GF-D8 (cell line): ENCODE results near the gene RBM44.
"Not testable (repeated sequence)": the region's sequence is repeated elsewhere in the genome, so short reads cannot be mapped to it uniquely, and the experiment has no call there.

Experiments
- DNase-seq: peaks from one replicate; lab custom pipeline; 2025; lab: John Stamatoyannopoulos, UW

RBM44 gene

DNA sequence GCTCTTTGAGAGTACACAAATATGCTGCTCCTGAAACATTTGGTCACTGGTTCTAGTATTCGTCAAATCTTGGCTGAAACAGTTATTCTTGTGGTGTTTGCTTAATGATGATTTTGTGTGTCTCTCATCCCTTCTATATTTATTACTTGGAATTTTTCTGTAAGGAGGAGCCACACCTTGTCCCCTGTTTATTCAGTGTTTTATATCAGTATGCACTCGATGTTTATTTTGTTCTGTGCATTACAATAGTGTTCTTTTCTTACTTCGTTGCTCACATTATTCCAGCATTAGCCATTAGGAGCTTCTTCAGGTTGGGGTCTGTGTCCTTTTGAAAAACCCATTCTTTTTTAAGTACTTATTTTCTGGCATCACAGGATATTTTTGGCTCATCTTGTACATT is 55.7 kb downstream of the RBM44 start:
- DNase-seq: no peak

- no peak for DNase-seq
Measured at GRCh38 chr2:237857791-237858190, 59.2 kb downstream of the RBM44 start.

DNA sequence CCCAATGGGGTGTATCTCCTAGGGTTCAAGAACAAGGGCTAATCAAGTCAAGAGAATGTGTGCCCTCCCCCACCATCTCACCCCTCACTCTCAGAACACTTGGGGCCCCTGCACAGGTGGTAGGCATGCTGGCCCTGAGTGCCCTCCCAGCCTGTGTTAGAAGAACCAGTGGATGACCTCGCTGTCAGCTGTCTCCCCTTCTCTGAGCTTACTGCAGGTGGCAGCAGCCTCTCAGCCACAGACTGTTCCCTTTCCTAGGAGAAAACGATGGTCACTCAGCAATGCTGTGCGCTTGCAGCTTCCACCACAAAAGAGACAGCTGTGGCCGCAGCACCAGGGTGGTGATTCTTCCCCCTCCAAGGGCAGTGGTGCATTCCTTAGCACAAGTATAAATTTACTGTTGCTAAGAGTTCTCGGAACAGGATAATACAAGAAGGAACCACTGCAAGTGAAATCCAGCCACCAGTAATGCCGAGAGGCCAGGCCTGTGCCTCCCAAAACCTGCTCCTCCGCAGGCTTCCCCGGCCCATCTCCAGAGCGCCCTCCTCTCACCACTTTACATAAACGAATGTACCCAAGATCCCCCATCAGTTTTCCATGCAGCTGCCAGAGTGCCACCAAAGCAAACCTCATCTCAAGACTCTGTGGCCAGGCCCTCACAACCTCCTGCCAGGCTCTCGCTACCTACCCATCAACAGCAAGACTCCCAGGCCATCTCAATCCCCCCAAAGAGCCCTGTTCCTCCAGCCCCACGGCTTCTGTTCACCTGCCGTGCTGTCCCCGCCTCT is 59.9 kb downstream of the RBM44 start:
- DNase-seq: peak; percentile 12

DNA sequence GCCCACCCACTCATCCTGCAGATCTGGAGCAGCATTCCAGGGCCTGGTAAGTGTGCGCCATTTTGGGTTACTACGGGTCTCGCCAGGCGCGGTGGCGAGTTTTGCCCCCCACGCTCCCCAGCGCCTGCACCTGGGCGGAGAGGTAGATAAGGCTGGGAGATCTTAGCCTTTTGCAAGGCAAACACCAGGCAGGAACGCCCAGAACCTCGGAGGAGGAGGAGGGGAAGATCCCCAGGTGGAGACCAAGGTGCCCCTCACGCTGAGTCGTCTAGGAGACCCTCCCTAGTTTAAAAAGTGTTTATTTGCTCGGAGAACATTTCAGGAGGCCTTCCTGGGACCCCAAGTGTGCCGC is 60.5 kb downstream of the RBM44 start:
- no peak for DNase-seq

- DNase-seq: no peak
Measured at GRCh38 chr2:237859533-237860272, 61.1 kb downstream of the RBM44 start, which contains the start of gene RAMP1. RAMP1 (plus strand) TSS chr2:237859623; CDS start chr2:237859676, 53 bp downstream.

DNA sequence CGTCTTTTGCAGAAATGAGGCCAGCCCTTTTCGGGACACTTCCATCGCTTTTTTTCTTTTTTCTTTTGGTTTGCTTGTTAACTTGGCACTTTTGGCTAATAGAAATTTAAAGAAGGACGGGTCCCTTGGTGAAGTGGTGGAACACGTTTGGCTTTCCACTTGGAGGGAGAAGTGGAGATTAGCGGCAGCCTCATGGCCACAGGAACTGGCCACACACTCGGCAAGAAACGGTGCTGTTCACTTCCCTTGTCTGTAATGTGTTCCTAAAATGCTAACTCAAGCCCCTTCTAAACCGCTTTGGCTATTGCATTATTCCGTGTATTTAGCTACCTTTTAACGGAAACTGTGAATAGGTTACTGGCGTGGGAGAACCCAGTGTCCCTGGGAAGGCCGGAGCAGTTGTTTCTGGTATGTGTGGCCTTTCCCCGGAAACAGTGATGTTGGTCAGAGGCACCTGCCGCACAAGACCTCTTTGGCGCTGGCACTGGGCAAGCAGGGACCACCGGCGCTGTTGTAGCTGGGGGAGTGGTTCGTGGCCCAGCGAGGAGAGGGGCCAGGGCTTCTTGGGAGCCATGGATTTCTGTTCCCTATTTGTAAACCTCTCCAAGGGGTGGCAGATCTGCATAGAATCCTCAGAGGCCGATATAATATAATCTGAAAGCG is 61.8 kb downstream of the RBM44 start:
- DNase-seq: no peak

- DNase-seq: no peak
Measured at GRCh38 chr2:237861875-237862527, 63.4 kb downstream of the RBM44 start.

GRCh38 chr2:237862528-237862895 is 63.9 kb downstream of the RBM44 start:
- DNase-seq: no peak

- DNase-seq: no peak
Measured at GRCh38 chr2:237863102-237863511, 64.5 kb downstream of the RBM44 start.

- no peak for DNase-seq
Measured at GRCh38 chr2:237863689-237864443, 65.3 kb downstream of the RBM44 start.

DNA sequence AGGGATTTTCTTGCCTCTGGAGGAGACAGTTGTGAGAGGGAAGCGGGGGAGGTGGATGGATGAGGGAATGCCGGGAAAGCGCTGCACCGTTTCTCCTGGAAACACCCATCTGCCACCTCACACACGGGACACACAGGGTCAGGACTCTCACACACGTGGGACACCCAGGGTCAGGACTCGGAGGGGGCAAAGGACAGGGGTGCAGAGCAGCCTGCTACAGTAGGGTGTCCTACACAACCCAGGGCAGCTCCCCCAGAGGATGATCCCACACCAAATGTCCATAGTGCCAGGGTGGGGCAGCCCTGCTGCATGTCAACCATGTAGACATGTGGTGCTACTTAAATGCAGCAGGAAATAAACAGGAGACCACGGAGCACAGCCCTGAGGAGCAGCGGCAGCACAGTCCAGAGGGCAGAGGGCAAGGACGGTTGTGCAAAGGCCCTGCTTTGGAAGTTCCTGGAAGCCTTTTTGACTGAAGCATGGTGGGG is 65.9 kb downstream of the RBM44 start:
- no peak for DNase-seq

DNA sequence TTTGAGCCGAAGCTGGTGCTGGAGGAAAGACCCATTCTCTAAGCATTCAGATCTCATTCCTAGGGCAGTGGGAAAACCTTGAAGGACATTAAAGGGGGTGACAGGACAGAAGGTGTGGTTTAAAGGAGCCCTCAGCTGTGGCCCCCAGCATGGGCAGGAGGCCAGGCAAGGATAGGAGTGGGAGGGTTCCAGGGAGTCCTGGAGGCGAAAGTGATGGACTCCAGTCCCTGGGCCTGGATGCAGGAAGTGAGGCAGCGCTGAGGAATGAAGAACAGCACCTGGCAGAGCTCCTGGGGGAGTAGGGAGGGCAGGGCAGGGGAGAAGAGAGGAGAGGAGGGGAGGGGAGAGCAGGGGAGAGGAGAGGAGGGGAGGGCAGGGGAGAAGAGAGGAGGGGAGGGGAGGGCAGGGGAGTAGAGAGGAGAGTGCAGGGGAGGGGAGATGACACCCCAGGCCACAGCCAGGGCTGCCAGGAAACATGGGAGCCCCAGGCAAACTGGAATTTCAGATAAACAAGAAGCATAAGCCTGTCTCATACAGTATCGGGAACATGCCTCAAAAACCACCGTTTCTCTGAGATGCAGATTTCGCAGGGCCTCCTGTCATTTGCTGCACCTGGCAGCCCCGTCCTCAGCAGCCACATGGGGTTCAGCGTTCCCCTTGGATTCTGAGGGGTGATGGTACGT is 66.5 kb downstream of the RBM44 start:
- DNase-seq: no peak

DNA sequence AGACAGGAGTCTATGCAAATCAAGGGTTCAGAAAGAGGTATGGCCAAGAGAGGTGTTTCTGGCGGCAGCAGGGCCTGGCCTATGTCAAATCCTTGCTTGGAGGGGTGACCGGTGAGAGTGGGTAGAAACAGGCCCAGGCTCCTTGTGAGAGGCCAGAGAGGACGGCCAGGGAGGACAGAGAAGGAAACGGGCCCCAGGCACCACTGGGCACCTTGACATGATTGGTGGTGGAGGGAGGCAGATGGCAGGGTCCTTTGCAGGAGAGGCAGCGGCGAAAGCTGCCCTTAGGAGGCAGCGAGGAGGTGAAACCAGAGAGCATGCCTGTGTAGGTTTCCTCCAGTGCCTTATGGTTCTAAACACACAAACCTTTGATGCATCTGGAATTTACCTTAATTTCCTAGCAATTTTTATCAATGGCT is 67.1 kb downstream of the RBM44 start:
- DNase-seq: no peak

GRCh38 chr2:237866101-237866621 is 67.6 kb downstream of the RBM44 start:
- DNase-seq: no peak

GRCh38 chr2:237867465-237867864 is 68.9 kb downstream of the RBM44 start:
- no peak for DNase-seq

DNA sequence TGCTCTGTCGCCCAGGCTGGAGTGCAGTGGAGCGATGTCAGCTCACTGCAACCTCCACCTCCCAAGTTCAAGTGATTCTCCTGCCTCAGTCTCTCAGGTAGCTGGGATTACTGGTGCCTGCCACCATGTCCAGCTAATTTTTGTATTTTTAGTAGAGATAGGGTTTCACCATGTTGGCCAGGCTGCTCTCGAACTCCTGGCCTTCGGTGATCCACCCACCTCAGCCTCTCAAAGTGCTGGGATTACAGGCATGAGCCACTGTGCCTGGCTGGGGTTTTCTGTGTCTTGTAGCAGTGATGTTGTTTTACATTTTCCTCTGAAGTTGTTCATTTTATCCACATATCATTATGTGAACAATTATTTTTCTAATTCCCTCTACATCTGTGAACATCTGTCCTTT is 69.5 kb downstream of the RBM44 start:
- DNase-seq: not testable (repeated sequence)

DNA sequence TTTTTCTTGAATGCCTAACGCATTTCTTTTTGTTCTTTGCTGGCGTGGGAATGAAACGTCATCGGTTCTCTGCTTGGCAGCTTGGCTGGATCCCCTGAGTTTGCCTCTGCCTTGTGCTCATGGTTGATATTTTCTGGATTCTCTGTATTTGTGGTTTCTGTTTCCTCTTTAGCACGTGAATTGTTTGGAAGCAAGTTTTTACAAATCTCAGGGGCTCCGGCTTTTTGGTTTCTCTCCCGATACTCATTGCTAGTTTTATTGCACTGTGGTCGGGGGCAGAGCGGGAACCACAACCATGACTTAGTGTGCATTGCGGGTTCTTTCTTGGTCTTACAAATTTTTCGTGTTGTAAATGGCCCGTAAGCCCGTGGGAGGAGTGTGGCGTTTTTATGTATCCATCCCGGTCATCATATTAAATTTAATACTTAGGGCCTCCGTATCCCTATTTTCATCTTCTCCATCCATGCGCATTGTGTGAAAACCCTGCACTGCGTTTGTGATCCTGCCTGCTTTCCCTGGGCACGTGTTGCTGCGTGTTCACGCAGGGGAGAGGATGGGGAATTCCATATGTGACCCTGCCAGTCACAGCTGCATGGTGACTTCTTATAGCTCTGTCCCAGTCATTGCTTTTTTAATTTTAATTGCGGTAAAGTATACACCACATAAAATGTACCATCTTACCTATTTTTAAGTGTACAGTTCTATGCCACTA is 70.2 kb downstream of the RBM44 start:
- no peak for DNase-seq

GRCh38 chr2:237869343-237870102 is 70.9 kb downstream of the RBM44 start:
- no peak for DNase-seq

GRCh38 chr2:237870126-237870525 is 71.5 kb downstream of the RBM44 start:
- DNase-seq: no peak
